Measurements from ENCODE around the gene CAMK1D.

The CAMK1D gene

DNA sequence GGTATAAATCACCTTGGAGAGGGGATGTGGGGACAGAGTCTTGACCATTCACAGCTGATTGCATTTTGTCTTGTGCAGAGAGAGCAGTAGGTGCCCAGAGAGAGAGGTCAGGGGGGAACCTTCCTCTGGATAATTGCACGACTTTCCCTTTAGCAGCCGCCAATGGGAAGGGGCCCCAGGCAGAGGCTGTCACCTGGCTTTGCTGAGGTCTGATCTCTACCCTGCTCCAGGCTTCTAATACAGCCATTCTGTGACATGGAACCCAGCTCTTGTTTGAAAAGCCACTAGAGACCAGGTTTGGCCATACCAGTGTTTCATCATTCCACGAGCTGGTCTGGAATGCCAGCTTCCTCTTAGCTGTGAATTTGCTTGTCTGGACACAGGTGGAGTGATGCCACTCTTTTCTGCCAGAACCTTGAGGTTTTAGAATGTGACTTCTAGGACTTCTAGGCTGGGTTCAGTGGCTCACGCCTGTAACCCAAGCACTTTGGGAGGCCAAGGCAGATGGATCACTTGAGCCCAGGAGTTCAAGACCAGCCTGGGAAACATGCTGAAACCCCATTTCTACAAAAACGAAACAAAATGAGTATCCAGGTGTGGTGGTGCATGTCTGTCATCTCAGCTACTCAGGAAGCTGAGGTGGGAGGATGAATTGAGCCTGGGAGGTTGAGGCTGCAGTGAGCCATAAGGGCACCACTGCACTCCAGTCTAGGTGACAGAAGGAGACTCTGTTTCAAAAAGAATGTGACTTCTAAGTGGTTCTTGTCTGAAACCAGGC is 159.9 kb downstream of the CAMK1D start:
- FAIRE-seq (no peak), DNase-seq (ENCODE audit: insufficient read length, low spot score) (no peak)
- no peak for TF ChIP-seq POLR2A (IDR thresholded peaks at IDR 0.05; ENCODE audit: low read depth, low read length)

DNA sequence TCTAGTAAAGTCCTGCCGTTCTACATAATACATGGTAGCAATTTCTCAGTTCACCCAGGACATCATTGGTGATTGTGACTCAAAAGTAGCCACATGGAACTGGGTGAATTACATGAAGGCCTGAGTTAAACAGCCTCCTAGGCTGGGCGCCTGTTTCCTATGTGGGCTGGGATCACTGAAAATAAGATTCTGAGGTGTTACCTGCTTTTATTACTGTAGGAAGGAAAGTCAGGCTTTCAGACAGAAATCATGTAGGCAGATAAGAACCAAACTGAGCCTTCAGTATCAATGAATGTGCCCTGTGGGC is 160.4 kb downstream of the CAMK1D start:
- FAIRE-seq (no peak), DNase-seq (ENCODE audit: insufficient read length, low spot score) (no peak)
- no peak for TF ChIP-seq POLR2A (IDR thresholded peaks at IDR 0.05; ENCODE audit: low read depth, low read length)

DNA sequence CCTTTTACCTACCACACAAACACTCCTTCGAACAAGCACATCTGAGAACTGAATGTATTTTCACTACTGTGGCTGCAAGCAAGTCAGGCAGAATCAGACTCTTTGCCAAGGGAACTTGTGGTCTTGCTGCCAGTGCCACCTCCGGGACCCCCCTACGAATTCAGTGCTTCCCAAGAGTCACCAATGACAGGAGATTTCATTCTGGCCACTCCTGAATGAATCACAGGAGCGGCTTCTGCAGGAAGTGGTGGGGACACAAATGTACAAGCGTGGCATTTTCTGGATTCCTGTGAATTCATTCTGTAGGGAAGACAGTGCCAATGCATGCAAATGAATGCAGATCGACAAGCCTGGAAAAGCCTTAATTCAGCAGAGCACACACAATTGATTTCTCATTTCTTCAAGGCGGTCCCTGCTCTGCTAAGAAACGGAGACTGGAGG is 161.2 kb downstream of the CAMK1D start:
- no peak for TF ChIP-seq POLR2A (IDR thresholded peaks at IDR 0.05; ENCODE audit: low read depth, low read length)
- FAIRE-seq (no peak), DNase-seq (ENCODE audit: insufficient read length, low spot score) (no peak)

DNA sequence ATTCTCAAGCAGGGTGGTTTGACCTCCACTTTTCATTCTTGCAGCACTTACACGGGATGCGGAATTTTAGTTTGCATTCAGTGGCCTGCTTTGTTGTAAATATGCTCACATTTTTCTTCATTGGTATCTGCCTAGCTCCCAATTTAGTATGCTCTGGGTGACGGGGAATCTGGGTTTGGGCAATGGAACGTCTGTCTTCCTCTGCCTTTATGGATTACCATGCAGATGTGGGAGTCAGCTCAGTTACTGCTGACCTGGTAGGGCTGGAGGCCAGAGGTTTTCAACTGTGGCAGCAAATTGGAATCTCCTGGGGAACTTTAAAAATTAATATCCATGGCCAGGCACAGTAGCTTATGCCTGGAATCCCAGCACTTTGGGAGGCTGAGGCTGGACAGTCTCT is 161.6 kb downstream of the CAMK1D start:
- DNase-seq (ENCODE audit: insufficient read length, low spot score) (no peak), FAIRE-seq (no peak)
- no peak for TF ChIP-seq POLR2A (IDR thresholded peaks at IDR 0.05; ENCODE audit: low read depth, low read length)

DNA sequence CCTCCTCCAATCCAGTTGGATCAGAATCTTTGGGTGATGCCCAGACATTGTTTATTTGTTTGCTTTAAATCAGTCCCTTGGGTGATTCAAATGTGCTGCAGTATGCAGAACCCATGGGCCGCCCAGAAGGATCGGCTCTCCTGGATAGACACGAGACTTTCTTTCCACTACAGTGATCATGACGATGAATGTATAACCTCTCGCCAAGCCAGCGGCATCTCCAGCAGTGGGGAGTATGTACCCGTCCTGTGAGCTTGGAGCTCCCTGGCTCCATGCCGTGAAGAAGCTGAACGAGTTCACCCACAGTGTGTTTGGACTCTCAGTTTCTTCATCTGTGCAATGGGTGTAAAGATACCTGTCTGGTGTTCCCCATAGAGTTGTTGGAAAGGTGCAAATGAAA is 162.3 kb downstream of the CAMK1D start:
- FAIRE-seq (no peak), DNase-seq (ENCODE audit: insufficient read length, low spot score) (no peak)
- TF ChIP-seq POLR2A (IDR thresholded peaks at IDR 0.05; ENCODE audit: low read depth, low read length) = no peak

DNA sequence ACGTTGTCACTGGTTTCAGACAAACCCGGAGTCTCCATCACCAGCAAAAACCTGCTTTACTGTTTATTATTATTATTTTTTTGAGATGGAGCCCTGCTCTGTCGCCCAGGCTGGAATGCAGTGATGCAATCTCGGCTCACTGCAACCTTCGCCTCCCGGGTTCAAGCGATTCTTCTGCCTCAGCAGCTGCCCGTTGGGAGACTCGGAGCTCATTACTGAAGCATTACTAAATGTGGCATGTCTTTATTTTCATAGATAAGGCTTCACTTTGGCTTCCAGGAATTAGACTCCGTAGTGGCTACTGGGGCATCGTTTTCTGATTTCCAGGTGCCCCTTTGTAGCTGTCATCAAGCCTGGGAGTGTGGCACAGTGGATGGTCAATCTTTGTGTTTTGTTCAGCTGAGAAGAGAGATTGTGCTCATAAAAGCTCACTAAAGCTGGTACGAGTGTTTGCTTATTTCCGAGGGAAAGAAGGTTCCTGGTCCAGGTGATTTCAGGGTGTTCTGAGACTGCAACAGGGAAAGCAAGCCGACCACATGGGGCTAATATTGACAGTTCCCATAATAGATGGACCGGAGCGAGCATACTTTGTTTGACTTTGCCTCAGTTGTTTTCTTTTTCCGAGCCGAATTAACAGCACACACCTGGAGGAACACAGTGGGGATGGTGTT is 163.1 kb downstream of the CAMK1D start:
- FAIRE-seq (no peak), DNase-seq (ENCODE audit: insufficient read length, low spot score) (no peak)
- TF ChIP-seq POLR2A (IDR thresholded peaks at IDR 0.05; ENCODE audit: low read depth, low read length) = no peak

DNA sequence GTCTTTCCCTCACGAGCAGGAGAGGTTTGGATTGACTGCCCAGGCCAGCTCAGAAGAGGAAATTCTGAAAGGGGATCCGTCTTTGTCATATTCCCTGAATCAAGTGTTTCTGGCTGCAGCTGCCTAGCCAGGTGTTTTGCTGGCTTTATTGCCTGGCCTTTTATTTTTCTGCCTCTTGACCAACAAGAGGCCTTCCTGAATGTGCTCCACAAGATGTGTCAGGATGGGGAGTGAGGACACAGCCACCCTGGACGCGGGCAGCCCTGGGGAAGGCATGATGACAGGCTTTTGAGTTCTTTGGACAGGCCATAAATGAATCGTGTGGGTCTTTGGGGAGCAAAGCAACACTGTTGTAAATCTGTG is 163.6 kb downstream of the CAMK1D start:
- no peak for TF ChIP-seq POLR2A (IDR thresholded peaks at IDR 0.05; ENCODE audit: low read depth, low read length)
- no peak for FAIRE-seq
- DNase-seq (ENCODE audit: insufficient read length, low spot score) = no peak

DNA sequence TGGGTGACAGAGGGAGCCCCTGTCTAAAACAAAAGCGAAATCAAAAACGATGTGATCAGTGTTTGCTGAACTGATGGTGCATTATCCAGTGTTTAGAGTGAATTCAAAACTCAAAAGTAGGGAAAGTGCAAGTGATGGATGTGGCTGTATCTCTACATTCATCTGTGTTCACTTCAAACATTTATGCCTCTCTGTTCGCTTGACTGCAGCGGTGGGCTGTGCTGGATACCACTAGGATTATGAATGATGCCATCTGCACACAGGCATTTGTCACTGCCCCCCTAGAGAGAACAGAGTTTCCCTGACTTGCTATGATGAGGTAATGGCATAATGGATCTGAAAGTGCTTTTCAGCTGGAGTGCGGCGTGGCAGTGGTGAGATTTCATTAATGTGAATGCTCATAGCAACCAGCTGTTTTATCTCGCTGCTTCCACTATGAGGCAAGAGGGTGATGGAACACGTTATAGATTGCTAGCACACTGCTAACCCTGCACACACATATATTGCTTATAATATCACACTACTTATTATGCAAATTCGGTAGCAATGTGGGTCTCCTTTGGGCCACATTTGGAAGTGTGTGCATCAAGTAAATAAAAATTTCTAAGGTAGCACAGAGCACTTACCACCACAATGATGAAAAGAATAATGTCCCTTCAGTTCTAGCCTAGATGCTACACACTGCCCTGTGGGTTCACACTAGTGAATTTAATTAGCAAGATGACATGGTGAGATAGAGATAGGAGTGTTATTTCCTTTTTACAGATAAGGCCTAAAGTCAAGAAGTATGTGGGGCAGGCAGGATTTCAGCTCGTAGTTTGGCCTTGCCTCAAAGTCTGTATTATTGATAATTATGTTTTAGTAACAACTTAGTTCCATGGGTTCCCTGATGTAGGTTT is 164.7 kb downstream of the CAMK1D start:
- no peak for DNase-seq (ENCODE audit: insufficient read length, low spot score)
- FAIRE-seq = no peak

DNA sequence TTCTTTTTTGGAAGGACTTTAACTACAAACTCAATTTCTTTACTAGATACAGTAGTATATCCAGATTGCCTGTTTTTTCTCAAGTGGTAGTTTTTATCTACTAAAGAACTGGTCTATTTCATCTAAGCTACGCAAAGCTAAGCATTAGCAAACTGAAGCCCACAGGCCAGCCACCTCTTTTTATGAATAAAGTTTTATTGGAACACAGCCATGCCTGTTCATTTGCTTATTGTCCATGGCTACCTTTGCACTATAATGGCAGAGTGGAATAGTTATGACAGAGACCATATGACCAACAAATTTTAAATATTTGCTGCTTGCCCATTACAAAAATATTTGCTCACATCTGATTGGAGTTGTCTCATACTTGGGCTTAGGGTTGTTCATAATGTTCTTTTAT is 168.7 kb downstream of the CAMK1D start:
- FAIRE-seq (no peak), DNase-seq (ENCODE audit: insufficient read length, low spot score) (no peak)
- TF ChIP-seq POLR2A (IDR thresholded peaks at IDR 0.05; ENCODE audit: low read depth, low read length) = no peak

More for the DNA sequence above, 164.7 kb downstream of the CAMK1D start:
- no peak for TF ChIP-seq POLR2A (IDR thresholded peaks at IDR 0.05; ENCODE audit: low read depth, low read length)

DNA sequence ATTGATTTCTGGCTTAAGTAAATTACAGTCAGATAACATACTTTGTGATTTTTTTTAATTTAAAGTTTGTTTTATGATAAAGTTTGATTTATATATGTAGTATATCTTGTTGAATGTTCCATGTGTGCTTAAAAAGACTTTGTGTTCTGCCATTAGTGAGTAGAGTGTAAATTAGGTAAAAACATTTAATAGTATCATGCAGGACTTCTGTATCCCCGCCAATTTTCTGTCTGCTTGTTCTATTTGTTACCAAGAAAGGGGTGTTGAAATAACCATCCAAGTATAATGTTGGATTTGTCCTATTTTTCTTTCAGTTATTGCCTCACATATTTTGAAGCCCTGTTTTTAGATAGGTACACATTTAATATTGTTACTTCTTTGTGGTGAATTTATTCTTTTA is 172.1 kb downstream of the CAMK1D start:
- no peak for TF ChIP-seq POLR2A (IDR thresholded peaks at IDR 0.05; ENCODE audit: low read depth, low read length)

DNA sequence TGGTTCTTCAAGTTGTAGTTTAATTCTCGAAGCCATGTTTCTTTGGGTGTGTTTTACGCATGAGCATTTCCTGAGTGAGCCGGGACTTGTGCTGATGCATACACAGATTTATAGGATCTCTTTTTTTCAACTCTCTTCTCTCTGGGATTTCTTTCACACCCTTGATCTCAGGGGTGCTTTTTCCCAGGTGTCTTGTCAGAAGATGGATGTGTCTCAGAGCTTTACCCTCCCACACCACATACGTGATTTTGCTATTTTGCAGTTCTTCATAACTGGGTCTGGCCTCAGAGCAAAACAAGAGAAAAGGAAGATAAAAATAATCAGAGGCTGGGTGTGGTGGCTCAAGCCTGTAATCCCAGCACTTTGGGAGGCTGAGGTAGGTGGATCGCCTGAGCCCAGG is 177.0 kb downstream of the CAMK1D start:
- no peak for TF ChIP-seq POLR2A (IDR thresholded peaks at IDR 0.05; ENCODE audit: low read depth, low read length)
- no peak for FAIRE-seq
- DNase-seq (ENCODE audit: insufficient read length, low spot score) = no peak

More for the DNA sequence above, 172.1 kb downstream of the CAMK1D start:
- no peak for DNase-seq (ENCODE audit: insufficient read length, low spot score)
- FAIRE-seq = no peak

DNA sequence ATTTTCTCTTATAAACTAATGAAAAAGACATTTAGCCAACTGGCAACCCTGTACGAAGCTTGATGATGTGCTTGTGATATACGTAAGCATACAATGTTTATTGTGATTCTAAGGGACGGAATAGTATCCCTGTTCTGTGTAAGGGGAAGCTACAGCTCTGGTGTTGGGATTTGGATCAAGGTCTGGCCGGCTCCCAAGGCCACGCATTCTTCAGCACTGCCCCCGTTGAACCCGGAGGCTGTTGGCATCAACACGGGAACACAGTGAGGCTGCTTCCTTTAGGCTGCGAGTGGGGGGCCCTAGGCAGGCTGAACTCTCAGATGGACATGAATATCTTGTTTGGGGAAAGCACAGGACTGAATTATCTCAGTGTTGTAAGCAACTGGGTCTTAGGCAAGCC is 180.6 kb downstream of the CAMK1D start:
- no peak for DNase-seq (ENCODE audit: insufficient read length, low spot score)
- no peak for TF ChIP-seq POLR2A (IDR thresholded peaks at IDR 0.05; ENCODE audit: low read depth, low read length)
- FAIRE-seq = no peak

DNA sequence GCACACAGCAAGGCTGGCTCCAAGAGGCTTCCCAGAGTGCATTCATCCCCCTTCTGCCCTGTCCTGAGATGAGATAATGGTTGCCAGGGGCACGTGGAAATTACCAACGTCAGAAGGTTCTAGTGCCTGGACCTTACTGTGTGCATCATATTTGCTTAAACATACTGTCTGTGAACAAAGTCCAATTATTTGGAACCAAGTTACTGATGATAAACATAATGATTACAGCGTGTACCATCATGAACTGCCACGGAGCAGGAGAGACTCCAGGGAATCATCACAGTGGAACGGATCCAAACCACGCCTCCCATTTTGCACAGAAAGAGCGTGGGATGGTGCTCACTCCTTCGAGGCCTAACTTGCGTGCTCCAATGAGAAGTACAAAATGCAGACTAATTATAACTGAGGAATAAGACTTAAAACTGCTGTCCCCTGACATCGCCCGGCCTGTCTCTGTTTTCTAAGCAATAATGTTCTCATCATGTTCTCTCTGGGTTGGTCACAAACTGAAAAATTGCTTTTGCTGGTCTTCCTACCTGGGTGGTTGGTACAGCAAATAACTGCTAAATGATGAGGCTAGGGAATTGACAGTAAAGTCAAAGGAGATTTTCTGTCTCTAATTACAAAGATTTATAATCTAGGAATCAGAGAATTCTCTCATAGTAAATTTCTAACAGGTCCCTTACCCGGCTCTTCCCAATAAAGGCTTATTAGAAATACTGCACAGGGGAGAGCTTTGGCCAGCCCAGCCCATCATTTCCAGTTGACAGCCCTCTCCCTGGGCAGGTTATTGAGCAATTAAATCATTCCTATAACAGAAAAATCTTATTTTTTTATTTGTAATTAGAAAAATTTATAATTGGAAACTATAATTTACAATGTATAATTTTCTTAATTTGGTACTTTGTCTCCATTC is 182.2 kb downstream of the CAMK1D start:
- DNase-seq (ENCODE audit: insufficient read length, low spot score) = no peak
- no peak for TF ChIP-seq POLR2A (IDR thresholded peaks at IDR 0.05; ENCODE audit: low read depth, low read length)
- FAIRE-seq = no peak

Measured in H54 (cell line).